Cerebellar cortex (tissue), 1 donor: ENCODE measurements around the gene PRKCB.

ENCODE experiments used
- DNase-seq: peaks from one replicate; pipeline ENCODE4 v3.0.0-alpha.2; 2015; ENCODE audit warnings: low spot score

The PRKCB gene

DNA sequence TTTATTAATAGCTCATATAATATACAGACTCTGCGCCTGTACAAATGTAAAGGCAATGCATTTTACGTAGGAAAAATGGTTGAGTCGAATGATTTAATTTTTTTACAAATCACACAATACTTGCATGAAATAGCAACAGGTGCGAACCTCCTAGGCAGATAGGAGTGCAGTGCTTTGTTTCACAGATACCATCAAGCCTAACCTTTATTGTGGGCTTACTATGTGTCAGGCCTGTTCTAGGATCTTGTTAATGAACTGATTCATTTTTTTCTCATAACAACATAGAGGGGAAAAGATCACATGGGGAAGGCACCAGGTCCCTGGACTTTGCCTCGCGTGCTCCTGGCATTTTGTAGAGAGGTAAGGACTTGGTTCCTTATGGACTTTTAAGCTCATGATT lies 107.8 kb downstream of the PRKCB start:
- DNase-seq = no peak

GRCh38 chr16:23944381-23944780 lies 108.6 kb downstream of the PRKCB start:
- peak; percentile 49 for DNase-seq

GRCh38 chr16:23945243-23945642 lies 109.5 kb downstream of the PRKCB start:
- DNase-seq = no peak

GRCh38 chr16:23947838-23948237 lies 112.1 kb downstream of the PRKCB start:
- no peak for DNase-seq

GRCh38 chr16:23948949-23949411 lies 113.2 kb downstream of the PRKCB start:
- no peak for DNase-seq

- no peak for DNase-seq
Measured at GRCh38 chr16:23949630-23950290, 114.0 kb downstream of the PRKCB start.

DNA sequence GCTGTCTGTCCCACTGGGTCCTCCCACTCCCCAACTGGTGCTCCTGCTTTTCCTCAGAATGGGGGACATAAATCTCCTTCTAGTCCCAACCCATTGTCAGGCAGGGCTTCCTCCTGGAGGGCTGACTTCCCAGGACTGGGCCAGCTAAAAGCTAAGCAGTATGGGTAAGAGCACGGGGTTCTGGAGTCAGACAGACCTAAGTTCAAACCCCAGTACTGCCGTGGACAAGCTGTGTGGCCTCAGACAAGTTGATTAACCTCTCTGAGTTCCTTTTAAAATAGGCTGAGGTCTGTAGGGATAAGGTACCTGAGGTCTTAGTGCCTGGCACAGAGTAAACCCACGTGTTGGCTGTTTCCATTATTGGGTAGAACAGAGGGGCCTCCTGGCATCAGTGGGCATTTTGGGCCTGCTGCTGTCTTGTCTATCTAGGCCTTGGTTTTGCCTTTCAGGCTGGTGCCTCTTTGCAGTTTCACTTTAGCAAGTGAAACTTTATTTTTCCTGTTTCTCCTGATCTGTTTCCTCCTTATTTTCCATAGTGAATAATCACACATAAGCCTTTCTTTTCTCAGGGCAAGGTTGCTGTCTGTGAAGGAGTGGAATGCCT lies 114.6 kb downstream of the PRKCB start:
- DNase-seq = no peak

DNA sequence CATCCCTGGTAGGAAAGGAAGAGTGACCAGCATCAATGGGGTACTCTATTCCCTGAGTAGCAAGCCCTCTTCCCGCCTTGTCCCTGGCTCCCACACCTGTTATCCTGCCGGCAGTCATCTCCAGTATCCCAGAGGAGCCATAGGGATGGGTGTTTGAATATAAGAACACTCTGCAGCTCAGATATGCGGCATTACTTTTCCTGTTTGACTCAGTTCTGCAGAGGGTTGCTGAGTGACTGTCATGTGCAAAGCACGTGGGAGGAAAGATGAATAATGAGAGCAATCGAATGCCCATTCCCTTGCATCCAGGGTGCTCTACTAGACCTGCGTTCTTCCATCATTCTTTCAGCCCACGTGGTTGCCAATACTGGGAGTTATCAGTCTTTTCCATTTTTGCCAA lies 115.1 kb downstream of the PRKCB start:
- DNase-seq = no peak

DNA sequence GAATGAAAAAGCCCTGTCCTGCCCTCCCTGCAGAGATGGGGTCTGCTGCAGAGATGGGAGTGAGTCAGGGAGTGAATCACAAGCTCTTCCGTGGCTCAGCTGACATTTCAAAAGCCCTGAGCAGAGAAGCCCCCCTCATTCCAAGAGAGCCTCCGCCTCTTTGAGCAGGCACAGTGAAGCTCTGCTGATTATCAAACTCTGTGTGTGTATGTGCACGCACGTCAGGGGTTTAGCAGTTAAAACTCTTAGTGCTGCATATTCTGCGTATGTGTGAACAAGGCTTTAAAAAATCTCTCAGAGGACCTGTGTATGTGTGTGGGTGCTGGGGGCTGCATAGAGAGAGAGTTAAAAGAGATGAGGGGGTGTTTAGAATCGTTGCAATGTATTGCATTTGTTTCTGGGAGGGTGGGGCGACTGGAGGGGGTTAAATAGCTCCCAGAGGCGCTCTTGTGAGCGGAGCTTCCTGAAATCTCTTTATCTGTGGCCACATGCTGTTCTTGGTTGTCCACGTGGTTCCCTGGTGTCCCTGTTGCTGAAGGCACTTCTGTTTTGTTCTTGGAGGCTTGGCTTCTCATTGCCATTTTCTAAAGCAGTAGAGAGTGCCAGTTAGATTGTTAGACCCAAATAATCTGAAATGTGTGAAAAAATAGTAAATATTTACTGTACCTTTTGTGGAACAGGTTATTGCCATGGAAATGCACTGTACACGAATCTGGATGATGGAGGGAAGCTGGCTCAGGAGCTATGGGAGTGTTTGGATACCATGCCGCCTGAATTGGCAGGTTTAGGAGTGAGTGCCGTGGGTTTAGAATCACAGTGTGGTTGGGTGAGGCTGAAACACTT lies 116.6 kb downstream of the PRKCB start:
- peak; percentile 47 for DNase-seq

DNA sequence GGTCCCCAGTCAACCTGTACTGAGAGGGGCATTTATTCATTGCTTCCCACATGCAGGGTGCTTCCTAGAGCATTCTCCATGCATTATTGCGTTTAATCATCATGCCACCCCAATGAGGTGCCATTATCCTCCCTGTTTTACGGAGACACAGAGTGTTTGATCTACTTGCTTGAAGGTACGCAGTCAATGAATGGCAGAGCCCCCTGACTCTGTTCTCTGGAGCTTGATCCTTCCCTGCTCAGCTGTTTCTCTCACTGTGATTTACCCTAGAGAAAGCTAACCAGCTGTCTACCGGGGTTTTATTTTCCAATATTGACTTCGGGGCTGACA lies 117.2 kb downstream of the PRKCB start:
- DNase-seq = no peak

DNA sequence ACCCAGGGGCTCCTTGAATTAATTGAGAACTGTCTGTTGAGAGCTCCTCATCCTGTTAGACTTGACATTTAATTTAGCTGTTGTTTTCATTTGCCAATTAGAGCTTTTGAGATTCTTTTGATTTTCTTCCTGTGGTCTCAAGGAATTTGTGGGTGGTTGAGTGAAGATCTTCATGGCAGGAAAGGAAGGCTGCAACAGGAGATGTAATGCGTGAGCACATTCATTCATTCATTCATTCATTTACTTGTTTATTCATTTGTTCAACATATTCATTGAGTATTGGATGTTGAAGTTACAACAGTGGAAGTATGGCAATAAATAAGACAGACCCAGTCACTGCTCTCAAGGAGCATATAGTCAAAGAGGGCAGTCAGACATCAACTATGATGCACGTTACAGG lies 117.7 kb downstream of the PRKCB start:
- no peak for DNase-seq

DNA sequence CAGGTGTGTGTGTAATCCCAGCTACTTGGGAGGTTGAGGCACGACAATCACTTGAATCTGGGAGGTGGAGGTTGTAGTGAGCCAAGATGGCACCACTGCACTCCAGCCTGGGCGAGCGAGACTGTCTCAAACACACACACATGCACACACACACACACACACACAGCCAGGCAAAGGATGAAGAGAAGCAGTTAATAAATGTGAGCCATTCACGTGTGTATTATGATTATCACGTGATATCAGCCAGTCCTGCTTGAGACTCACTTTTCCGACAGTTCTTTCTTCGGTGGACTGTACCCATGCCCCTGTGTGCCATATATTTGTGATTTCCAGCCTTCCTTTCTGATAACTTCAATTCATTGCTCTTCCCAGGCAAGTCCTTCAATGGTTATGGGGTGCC lies 119.3 kb downstream of the PRKCB start:
- DNase-seq = no peak

GRCh38 chr16:23957287-23957686 lies 121.5 kb downstream of the PRKCB start:
- DNase-seq = no peak

- no peak for DNase-seq
Measured at GRCh38 chr16:23959072-23959751, 123.4 kb downstream of the PRKCB start.

- no peak for DNase-seq
Measured at GRCh38 chr16:23959752-23960072, 123.9 kb downstream of the PRKCB start.

DNA sequence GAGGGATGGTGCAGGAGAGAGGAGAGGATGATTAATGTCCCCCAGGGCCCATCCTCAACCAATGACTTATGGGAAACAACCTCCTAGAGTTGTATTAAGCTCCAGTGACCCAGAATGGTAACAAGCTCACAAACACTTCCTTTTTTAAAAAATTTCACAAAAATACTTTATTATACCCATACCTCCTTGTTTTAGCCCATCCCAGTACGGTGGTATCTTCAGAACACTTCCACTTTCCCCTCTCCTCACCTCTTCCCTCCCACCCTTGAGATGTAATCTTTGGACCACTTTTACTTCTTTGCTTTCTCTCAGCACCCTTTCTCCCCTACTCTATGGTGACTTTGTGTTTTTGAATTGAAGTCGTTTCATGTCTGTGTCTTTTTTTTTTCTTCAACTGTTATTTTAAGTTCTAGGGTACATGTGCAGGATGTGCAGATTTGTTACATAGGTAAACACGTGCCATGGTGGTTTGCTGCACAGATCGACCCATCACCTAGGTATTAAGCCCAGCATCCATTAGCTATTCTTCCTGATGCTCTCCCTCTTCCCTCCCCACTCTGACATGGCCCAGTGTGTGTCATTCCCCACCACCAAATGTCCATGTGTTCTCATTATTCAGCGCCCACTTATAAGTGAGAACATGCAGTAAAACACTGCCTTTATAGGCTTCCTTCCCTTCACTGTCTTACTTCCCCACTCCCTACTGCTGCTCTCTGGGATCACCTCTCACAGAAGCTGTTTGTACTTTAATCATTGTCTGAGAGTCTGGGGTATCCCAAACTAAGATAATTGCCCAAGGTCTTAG lies 124.5 kb downstream of the PRKCB start:
- DNase-seq = no peak

DNA sequence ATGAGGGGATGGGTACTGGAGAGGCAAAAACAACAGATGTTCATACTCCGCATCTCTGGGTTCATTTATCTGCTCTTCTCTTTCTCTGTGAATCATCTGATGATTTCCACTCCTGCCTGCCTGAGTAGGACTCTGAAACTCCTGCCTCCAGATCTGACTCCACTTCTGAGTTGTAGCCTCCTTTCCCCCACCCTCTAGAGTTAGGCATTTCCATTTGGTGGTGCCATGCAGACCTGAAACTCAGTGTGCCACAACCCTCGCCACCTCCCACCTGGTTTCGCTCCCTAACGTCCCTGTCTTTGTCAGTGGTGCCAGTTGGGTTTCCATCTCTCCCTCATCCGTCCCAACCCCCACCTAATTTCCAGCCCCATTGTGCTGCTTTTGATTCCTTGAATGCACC lies 126.2 kb downstream of the PRKCB start:
- DNase-seq = no peak

GRCh38 chr16:23964136-23964535 lies 128.4 kb downstream of the PRKCB start:
- DNase-seq = no peak

- no peak for DNase-seq
Measured at GRCh38 chr16:23965137-23965733, 129.5 kb downstream of the PRKCB start.

- DNase-seq = no peak
Measured at GRCh38 chr16:23966597-23967394, 131.0 kb downstream of the PRKCB start.

- DNase-seq = no peak
Measured at GRCh38 chr16:23967775-23968174, 132.0 kb downstream of the PRKCB start.
